Keratinocyte (primary cell): ENCODE measurements around the gene ANKRD27.

Source experiments
- EZH2 ChIP-seq: IDR thresholded peaks from one replicate; pipeline ENCODE4 v1.6.1; 2012; ENCODE audit warnings: inconsistent platforms, mild to moderate bottlenecking, low read length, moderate library complexity
- TF ChIP-seq, protein P1 (sequence below), 3 experiments: IDR thresholded peaks in 1 of 3; conservative IDR thresholded peaks in 1 of 3; optimal IDR thresholded peaks in 1 of 3; 2 replicates in 2 of 3; 3 replicates in 1 of 3; pipeline versions ENCODE3 to v1.5.1; 2011; ENCODE audit warnings: low read length in 3 of 3, mild to moderate bottlenecking in 3 of 3, moderate library complexity in 2 of 3, control low read depth in 1 of 3, inconsistent platforms in 1 of 3; ENCODE audit not compliant: insufficient read depth in 2 of 3; ENCODE audit errors: extremely low read depth in 1 of 3

DNA sequence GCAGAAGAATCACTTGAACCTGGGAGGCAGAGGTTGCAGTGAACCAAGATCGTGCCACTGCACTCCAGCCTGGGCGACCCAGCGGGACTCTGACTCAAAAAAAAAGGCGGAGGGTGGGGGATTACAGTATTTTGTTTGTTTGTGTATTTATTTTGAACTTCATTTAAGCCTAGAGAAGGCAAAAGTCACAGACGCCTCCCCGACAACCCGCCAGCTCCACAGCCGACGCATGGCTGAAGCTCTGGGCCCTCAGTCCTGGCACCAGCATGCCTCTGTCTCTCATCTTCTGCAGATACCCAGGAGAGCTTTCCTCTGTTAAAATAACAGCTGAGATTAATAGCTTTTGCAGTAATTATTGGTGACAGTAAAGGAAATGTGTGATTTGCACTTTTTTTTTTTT is 111.2 kb downstream of the ANKRD27 start:
- TF ChIP-seq, protein P1, sequence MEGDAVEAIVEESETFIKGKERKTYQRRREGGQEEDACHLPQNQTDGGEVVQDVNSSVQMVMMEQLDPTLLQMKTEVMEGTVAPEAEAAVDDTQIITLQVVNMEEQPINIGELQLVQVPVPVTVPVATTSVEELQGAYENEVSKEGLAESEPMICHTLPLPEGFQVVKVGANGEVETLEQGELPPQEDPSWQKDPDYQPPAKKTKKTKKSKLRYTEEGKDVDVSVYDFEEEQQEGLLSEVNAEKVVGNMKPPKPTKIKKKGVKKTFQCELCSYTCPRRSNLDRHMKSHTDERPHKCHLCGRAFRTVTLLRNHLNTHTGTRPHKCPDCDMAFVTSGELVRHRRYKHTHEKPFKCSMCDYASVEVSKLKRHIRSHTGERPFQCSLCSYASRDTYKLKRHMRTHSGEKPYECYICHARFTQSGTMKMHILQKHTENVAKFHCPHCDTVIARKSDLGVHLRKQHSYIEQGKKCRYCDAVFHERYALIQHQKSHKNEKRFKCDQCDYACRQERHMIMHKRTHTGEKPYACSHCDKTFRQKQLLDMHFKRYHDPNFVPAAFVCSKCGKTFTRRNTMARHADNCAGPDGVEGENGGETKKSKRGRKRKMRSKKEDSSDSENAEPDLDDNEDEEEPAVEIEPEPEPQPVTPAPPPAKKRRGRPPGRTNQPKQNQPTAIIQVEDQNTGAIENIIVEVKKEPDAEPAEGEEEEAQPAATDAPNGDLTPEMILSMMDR (optimal IDR thresholded peaks at IDR 0.05 in 1 of 3, IDR thresholded peaks at IDR 0.05 in 1 of 3, conservative IDR thresholded peaks at IDR 0.05 in 1 of 3; ENCODE audit: extremely low read depth in 1 of 3, insufficient read depth in 2 of 3, low read length in 3 of 3), result no peak
- TF ChIP-seq EZH2, result no peak
